GM21381 (cell line): ENCODE measurements around the gene UBE2S.
"Not testable (repeated sequence)": the region's sequence is repeated elsewhere in the genome, so short reads cannot be mapped to it uniquely, and the experiment has no call there.

Experiments used
- ATAC-seq: cut with Tn5 transposase; IDR thresholded peaks from one replicate; pipeline ENCODE4 v1.9.1; 2021; ENCODE audit warnings: mild to moderate bottlenecking, moderate library complexity; ENCODE audit not compliant: unreplicated experiment

UBE2S gene

GRCh38 chr19:55440411-55441105 lies 33.0 kb upstream of the UBE2S start:
- no peak for ATAC-seq

GRCh38 chr19:55439052-55439451 lies 31.5 kb upstream of the UBE2S start:
- ATAC-seq: no peak

- ATAC-seq: no peak
Measured at GRCh38 chr19:55437410-55437809, 29.8 kb upstream of the UBE2S start.

- no peak for ATAC-seq
Measured at GRCh38 chr19:55436847-55437246, 29.3 kb upstream of the UBE2S start.

GRCh38 chr19:55435020-55435419 lies 27.4 kb upstream of the UBE2S start:
- no peak for ATAC-seq

GRCh38 chr19:55434356-55434919 lies 26.9 kb upstream of the UBE2S start:
- ATAC-seq: no peak

- no peak for ATAC-seq
Measured at GRCh38 chr19:55433292-55433691, 25.7 kb upstream of the UBE2S start.

- no peak for ATAC-seq
Measured at GRCh38 chr19:55432241-55432959, 24.8 kb upstream of the UBE2S start.

- no peak for ATAC-seq
Measured at GRCh38 chr19:55431183-55431582, 23.6 kb upstream of the UBE2S start.

- ATAC-seq: no peak
Measured at GRCh38 chr19:55426042-55426441, 18.5 kb upstream of the UBE2S start.

GRCh38 chr19:55424518-55424917 lies 16.9 kb upstream of the UBE2S start:
- ATAC-seq: no peak

GRCh38 chr19:55423225-55424005 lies 15.8 kb upstream of the UBE2S start:
- no peak for ATAC-seq

- ATAC-seq: not testable (repeated sequence)
Measured at GRCh38 chr19:55421281-55421680, 13.7 kb upstream of the UBE2S start.

- ATAC-seq: no peak
Measured at GRCh38 chr19:55419624-55420236, 12.1 kb upstream of the UBE2S start.

- no peak for ATAC-seq
Measured at GRCh38 chr19:55419103-55419502, 11.5 kb upstream of the UBE2S start.

- ATAC-seq: no peak
Measured at GRCh38 chr19:55418185-55418584, 10.6 kb upstream of the UBE2S start.

- ATAC-seq: no peak
Measured at GRCh38 chr19:55410168-55410567, 2.6 kb upstream of the UBE2S start.

- ATAC-seq: not testable (repeated sequence)
Measured at GRCh38 chr19:55409179-55409578, 1.6 kb upstream of the UBE2S start.

- ATAC-seq: no peak
Measured at GRCh38 chr19:55408533-55408872, 915 bp upstream of the UBE2S start.

GRCh38 chr19:55407800-55408532 lies 378 bp upstream of the UBE2S start:
- ATAC-seq: peak; percentile 78
